Posterior cingulate gyrus (tissue), 11 donors: ENCODE results near the gene FAM25C.
"Not testable (repeated sequence)": the region's sequence is repeated elsewhere in the genome, so short reads cannot be mapped to it uniquely, and the experiment has no call there.

Source experiments
- DNase-seq, 10 donors: peaks; one replicate each; pipeline versions ENCODE4 v3.0.0 to v3.0.0-alpha.2; 2020 to 2021; ENCODE audit warnings: mixed read lengths in 3 of 10
- intact Hi-C: fragments of 100-400 bp; cut with DNase I; formaldehyde crosslinking; loops from one replicate; pipeline ENCODE4 v1.15.1; 2023

FAM25C gene

DNA sequence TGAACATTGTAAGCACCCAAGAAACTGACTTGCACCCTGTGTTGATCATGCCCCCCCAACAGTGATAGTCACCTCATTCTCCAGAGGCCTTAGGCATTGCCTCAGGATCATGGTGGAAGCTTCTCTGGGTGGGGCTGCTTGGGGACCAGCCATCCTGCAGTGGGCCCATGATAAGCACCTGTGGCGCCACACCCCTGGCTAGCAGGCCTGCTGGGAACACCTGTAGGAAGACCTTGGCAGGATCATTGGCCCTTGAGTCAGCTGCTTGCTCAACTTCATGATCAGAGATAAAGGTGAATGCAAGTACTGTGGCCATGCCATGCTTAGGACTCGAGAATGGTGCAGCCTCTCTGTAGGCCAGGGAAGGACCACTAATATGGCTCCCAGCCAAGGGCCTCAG lies 38.9 kb downstream of the FAM25C start:
- intact Hi-C loops, DNase-seq: not testable (repeated sequence)

DNA sequence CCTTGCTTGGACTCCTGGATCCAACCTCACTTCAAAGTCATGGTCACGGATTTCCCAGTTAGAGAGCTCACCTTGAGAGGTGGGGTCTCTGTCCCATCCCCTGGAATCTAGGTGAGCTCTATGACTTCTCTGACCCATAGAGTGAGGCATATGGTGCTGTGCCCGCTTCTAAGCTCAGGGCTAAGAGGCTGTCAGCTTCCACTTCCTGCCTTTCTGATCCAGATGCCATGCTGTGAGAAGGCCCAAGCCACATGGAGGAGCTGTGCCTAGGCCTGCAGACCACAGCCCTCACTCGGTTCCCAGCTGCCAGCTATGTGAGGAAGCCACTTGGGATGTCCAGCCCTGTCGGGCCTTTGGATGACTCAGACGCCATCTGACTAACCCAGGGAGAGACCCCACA lies 39.9 kb downstream of the FAM25C start:
- intact Hi-C loops, result not testable (repeated sequence)
- peak in 1 of 10 donors; percentile 34 for DNase-seq

DNA sequence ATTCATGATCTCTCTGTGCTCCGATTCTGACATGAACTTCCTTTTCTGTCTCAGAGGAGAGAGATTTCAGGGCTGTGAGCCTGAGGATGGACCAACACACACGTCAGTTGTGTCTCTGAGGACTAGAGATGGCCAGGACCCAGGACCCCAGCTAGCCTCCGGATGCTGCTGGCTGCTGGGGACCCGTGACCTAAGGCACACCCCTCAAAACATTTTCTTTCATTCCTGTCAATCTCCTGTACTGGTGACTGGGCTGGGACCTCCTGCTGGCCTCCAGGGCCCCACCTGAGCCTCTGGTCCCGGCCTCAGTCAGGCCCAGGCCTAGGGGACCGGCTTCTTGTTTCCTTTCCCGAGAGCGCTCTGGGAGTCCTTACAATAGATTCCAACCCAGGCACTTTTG lies 42.4 kb downstream of the FAM25C start:
- peak in 2 of 10 donors; percentile 67 to 74 for DNase-seq
- intact Hi-C loops, result not testable (repeated sequence)

DNA sequence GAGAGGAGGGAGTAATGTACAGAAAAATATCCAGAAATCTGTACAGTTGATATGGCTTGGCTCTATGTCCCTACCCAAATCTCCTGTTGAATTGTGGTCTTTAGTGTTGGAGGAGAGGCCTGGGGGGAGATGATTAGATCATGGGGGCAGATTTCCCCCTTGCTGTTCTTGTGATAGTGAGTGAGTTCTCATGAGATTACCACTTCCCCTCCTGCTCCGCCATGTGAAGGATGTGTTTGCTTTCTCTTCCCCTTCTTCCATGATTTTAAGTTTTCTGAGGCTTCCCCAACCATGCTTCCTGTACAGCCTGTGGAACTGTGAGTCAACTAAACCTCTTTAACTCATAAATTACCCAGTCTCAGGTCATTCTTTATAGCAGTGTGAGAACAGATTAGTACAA lies 52.2 kb downstream of the FAM25C start:
- intact Hi-C loops, DNase-seq: not testable (repeated sequence)
